Prostate gland (tissue), 2 donors: ENCODE data around the gene OTULIN. TPM values are rescaled to one million over a fixed set of nuclear protein-coding genes. Genes with fewer than 3 reads are reported as not detected.

ENCODE experiments used
- DNase-seq: peaks from one replicate; pipeline ENCODE4 v3.0.0-alpha.2; 2019; ENCODE audit warnings: low spot score
- H3K27ac ChIP-seq, 2 donors: fragments of 200-600 bp; sonication (generic); 2 replicates each; pipeline ENCODE4 v1.5.1; 2017 to 2019
- H3K27me3 ChIP-seq: fragments of 200-600 bp; sonication (generic); replicated peaks from 2 replicates; pipeline ENCODE4 v1.5.1; 2019; ENCODE audit not compliant: insufficient read depth
- H3K36me3 ChIP-seq, 2 donors: fragments of 200-600 bp; sonication (generic); 1 replicate in 1 of 2; 2 replicates in 1 of 2; pipeline versions ENCODE4 v1.5.1 to v1.8.1; 2017 to 2019
- H3K4me1 ChIP-seq: fragments of 200-600 bp; sonication (generic); replicated peaks from 2 replicates; pipeline ENCODE4 v1.5.1; 2019
- H3K4me3 ChIP-seq, 2 donors: fragments of 200-600 bp; sonication (generic); 2 replicates each; pipeline ENCODE4 v1.5.1; 2017 to 2019
- H3K9me3 ChIP-seq: fragments of 200-600 bp; sonication (generic); 2 replicates; pipeline ENCODE4 v1.5.1; 2017
- POLR2A ChIP-seq: fragments of 450-650 bp; IDR thresholded peaks from one replicate; pipeline ENCODE4 v1.6.1; 2016; ENCODE audit warnings: antibody characterized with exemption, mild to moderate bottlenecking
- POLR2AphosphoS5 ChIP-seq: sonication (generic); formaldehyde crosslinking; IDR thresholded peaks from one replicate; pipeline ENCODE4 v1.6.1; 2017; ENCODE audit warnings: antibody characterized with exemption
- WGBS: methylation state at CpG from one replicate; pipeline ENCODE4 v1.1.5; 2018; 5-methylcytosine and 5-hydroxymethylcytosine counted together
- intact Hi-C: fragments of 100-400 bp; cut with DNase I; formaldehyde crosslinking; loops from one replicate; pipeline ENCODE4 v1.14.2; 2022
- total RNA-seq, 2 donors: library from RNA; depleted of rRNA; stranded (reverse); fragments of >200 nt; gene quantifications; one replicate each; pipeline ENCODE4 v1.1.0, GENCODE V29; 2016
- TF ChIP-seq, protein P1 (sequence below), 4 experiments: fragments of 200-600 bp in 2 of 4; fragments of 450-650 bp in 2 of 4; sonication (generic) in 2 of 4; IDR thresholded peaks; 1 replicate in 3 of 4; 2 replicates in 1 of 4; pipeline ENCODE4 v1.5.1; 2016 to 2019; ENCODE audit warnings: antibody characterized with exemption in 4 of 4, mild to moderate bottlenecking in 2 of 4, moderate library complexity in 2 of 4

Gene OTULIN
- total RNA-seq, 2 donors from 2014 or later, result 35.5 to 51.8 TPM

DNA sequence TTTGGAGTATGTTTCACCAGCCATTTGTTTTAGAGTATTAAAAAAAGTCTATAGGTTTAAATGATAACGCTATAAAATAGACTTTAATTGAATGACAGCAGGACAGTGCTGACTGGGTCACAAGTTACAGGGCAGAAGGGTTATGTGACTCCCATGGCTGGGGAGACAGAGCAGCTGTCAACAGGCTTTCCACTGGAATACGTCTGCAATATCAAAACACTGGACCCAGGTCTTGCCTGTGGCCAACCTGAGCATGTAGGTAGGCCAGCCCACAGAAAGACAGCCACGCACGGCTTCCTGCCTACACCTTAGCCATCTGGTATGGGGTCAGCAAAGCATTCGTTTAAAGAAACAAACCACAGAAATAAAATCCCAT, 80.7 kb downstream of the OTULIN start:
- WGBS, result 84% methylated on average over 5 of the region's 5 CpGs
- Histone ChIP-seq H3K9me3 (no peaks in the 10 kb centered on the region), H3K4me3 (no peak overlapping the region), H3K36me3 (no peaks in the 10 kb centered on the region), H3K4me1 (peaks cover 17% of the 10 kb centered on the region), H3K27me3 (no peaks in the 10 kb centered on the region), H3K27ac (peak overlapping the region; percentile 57 to 62)
- TF ChIP-seq POLR2AphosphoS5, result no peak
- TF ChIP-seq POLR2A, result no peak
- TF ChIP-seq, protein P1, sequence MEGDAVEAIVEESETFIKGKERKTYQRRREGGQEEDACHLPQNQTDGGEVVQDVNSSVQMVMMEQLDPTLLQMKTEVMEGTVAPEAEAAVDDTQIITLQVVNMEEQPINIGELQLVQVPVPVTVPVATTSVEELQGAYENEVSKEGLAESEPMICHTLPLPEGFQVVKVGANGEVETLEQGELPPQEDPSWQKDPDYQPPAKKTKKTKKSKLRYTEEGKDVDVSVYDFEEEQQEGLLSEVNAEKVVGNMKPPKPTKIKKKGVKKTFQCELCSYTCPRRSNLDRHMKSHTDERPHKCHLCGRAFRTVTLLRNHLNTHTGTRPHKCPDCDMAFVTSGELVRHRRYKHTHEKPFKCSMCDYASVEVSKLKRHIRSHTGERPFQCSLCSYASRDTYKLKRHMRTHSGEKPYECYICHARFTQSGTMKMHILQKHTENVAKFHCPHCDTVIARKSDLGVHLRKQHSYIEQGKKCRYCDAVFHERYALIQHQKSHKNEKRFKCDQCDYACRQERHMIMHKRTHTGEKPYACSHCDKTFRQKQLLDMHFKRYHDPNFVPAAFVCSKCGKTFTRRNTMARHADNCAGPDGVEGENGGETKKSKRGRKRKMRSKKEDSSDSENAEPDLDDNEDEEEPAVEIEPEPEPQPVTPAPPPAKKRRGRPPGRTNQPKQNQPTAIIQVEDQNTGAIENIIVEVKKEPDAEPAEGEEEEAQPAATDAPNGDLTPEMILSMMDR (IDR thresholded peaks at IDR 0.05), result no peak
- no peak for DNase-seq
- intact Hi-C loops, result loop anchor here (5.0 kb wide), 1 partner anchor 127 kb away; the partner anchor contains the start of gene ANKH

DNA sequence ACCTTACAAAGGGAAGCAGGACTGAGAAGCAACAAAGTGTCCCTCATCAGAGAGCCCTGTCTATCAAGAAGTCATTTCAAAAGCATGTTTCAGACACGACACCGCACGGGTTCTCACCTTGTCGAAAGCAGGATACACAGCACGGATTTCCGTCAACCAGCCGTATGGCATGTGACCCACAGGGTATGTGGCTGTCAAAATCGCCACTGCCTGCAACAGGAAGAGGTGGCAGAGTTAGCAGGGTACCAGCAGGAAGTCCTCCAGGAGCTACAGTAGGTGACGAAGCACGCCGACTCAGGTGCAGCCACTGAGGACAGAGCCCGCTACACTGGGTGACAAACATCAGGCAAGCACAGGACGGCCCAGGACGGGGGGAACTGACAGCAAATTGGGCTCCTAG, 81.2 kb downstream of the OTULIN start:
- Histone ChIP-seq H3K4me3 (no peak overlapping the region), H3K27me3 (no peaks in the 10 kb centered on the region), H3K27ac (peak overlapping the region in 1 of 2 donors; percentile 57), H3K9me3 (no peaks in the 10 kb centered on the region), H3K36me3 (no peaks in the 10 kb centered on the region), H3K4me1 (peaks cover 17% of the 10 kb centered on the region)
- no peak for DNase-seq
- intact Hi-C loops, result loop anchor here (5.0 kb wide), 1 partner anchor 127 kb away; the partner anchor contains the start of gene ANKH
- TF ChIP-seq, protein P1 (IDR thresholded peaks at IDR 0.05), result no peak
- TF ChIP-seq POLR2A (no peak), POLR2AphosphoS5 (no peak)
- 98% methylated on average over 14 of the region's 14 CpGs for WGBS

DNA sequence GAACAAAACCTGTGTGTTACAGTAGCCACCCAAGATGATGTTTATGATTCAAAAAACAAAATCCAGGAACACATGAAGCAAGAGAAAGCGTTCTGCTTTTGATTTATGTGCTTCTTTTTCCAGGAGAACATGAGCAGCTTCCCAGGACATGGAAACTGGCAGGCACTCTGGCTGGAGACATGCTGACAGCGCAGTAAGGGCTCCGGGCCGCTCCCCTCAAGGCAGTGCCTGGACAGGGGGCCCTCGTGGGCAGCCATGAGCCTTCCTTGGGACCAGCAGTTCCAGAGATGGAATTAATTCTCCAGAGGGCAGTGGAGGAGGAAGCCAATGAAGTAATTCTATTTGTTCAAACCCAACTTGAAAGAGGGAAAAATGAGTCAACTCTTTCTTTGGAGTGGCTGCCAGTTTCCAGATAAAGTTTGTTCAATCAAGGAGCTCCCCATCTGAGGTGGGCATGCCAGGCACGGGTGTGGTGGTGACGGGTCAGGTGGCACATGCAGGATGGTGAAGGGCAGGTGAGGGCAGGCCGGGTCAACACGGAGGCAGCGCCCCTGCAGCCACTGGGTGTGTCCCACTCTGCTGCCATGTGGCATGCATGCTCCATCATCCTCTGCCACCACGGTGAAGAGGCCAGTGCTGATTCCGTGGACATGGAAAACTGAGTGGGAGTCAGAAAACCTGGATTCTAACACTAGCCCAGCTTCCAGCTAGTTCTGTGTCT, 83.8 kb downstream of the OTULIN start:
- TF ChIP-seq POLR2A, result no peak
- TF ChIP-seq POLR2AphosphoS5, result no peak
- TF ChIP-seq, protein P1 (IDR thresholded peaks at IDR 0.05), result no peak
- H3K36me3 ChIP-seq, result no peaks in the 10 kb centered on the region
- H3K9me3 ChIP-seq, result no peaks in the 10 kb centered on the region
- no peak for DNase-seq
- H3K4me1 ChIP-seq, result peaks cover 9% of the 10 kb centered on the region
- intact Hi-C loops, result loop anchor here (5.0 kb wide), 1 partner anchor 124 kb away; the partner anchor contains the start of gene ANKH
- peak overlapping the region in 1 of 2 donors; percentile 8 for H3K27ac ChIP-seq
- no peak overlapping the region for H3K4me3 ChIP-seq
- 79% methylated on average over 12 of the region's 12 CpGs for WGBS
- H3K27me3 ChIP-seq, result no peaks in the 10 kb centered on the region

Other genes starting within 250 kb of the OTULIN start
- 10 to 100 TPM; 12.4 to 20.6 TPM for gene OTULINL, start 82.9 kb upstream of the OTULIN start, total RNA-seq
- gene ANKH, start 207.1 kb downstream of the OTULIN start, total RNA-seq, result 100 to 1,000 TPM in 1 of 2 donors, 10 to 100 TPM in 1; 76.5 to 106 TPM